Dendritic cell treated with granulocyte-macrophage colony-stimulating factor and Interleukin-4, amounts not matched to agents 40 ng/mL and 50 ng/mL, for 4 days (primary cell): ENCODE measurements around the gene PPP1R14B.

Experiments
- H3K27ac Mint-ChIP-seq: one replicate; pipeline ENCODE4 v1.8.0; 2022; ENCODE audit warnings: mild to moderate bottlenecking, mixed read lengths
- H3K27me3 Mint-ChIP-seq: one replicate; pipeline ENCODE4 v1.8.0; 2022; ENCODE audit warnings: mild to moderate bottlenecking, mixed read lengths
- H3K36me3 Mint-ChIP-seq: one replicate; pipeline ENCODE4 v1.8.0; 2022; ENCODE audit warnings: low read depth, mixed read lengths
- H3K4me1 Mint-ChIP-seq: one replicate; pipeline ENCODE4 v1.8.0; 2022; ENCODE audit warnings: low read depth, mixed read lengths
- H3K4me3 Mint-ChIP-seq: one replicate; pipeline ENCODE4 v1.8.0; 2022; ENCODE audit warnings: mild to moderate bottlenecking, moderate library complexity, mixed read lengths
- H3K9me3 Mint-ChIP-seq: one replicate; pipeline ENCODE4 v1.8.0; 2022; ENCODE audit warnings: mixed read lengths
- intact Hi-C: fragments of 100-400 bp; cut with micrococcal nuclease; formaldehyde crosslinking; loops from one replicate; pipeline ENCODE4 v1.15.0; 2022

PPP1R14B gene

DNA sequence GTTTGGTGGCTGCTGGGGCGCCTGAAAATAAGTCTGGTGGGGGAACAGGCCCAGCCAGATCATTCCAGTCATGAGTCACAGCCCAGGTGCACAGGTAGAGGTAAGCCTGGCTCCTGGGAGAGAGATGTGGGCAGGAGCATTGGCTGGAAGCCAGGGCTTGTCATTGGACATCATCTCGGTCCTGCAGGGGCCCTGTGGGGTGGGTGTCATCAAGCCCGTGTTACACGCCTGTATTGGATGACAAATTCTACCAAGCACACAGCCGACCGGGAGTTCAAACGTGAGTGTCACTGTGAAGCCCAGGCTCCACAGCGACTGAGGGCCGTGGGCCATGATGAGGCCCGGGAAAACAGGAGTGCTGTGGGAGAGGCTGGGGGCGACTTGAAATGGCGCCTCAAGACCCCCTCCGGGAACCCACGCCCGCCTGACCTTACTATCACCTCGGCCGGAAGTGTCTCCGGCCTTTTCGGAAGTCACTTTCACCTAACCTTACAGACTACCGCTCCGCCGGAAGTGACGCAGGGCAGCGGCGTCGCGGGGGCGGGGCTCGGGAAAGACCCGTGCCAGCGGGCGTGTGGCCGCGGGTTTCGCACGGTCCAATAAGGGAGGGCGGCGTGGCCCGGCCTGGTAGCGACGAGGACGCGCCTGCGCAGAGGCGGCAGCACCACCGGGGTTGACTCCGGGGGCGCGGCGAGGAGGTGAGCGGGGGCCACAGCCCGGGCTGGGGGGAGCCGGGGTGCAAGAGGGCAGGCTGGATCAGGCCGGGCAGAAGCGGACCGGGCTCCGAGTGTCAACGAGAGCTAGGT lies 6.1 kb downstream of the PPP1R14B start, which contains the start of gene FKBP2:
TSS of gene FKBP2 (plus strand) at position 661 of the 806 bp plus-strand sequence. CDS start 1,293 bp downstream, outside the sequence.
- intact Hi-C loops, result loop anchor here (1.0 to 2.0 kb wide), 3 partner anchors 14 to 65 kb away; partner anchors contain the start of genes ESRRA, NUDT22 and TRPT1
- peaks cover 85% of the 10 kb centered on the region for H3K36me3 Mint-ChIP-seq
- H3K4me1 Mint-ChIP-seq, result peaks cover 83% of the 10 kb centered on the region
- no peaks in the 10 kb centered on the region for H3K9me3 Mint-ChIP-seq
- no peaks in the 10 kb centered on the region for H3K27me3 Mint-ChIP-seq
- H3K27ac Mint-ChIP-seq, result peak within 1 kb of the TSS; percentile 99
- H3K4me3 Mint-ChIP-seq, result peak within 1 kb of the TSS; percentile 83

- intact Hi-C loops, result loop anchor here (1.0 to 2.0 kb wide), 3 partner anchors 14 to 65 kb away; partner anchors contain the start of genes ESRRA, NUDT22 and TRPT1
- Mint-ChIP-seq H3K4me3 (peak overlapping the region; percentile 83), H3K9me3 (no peaks in the 10 kb centered on the region), H3K4me1 (peaks cover 83% of the 10 kb centered on the region), H3K36me3 (peaks cover 86% of the 10 kb centered on the region), H3K27me3 (no peaks in the 10 kb centered on the region), H3K27ac (peak overlapping the region; percentile 99)
Observed at GRCh38 chr11:64239662-64240434, 6.9 kb downstream of the PPP1R14B start.

DNA sequence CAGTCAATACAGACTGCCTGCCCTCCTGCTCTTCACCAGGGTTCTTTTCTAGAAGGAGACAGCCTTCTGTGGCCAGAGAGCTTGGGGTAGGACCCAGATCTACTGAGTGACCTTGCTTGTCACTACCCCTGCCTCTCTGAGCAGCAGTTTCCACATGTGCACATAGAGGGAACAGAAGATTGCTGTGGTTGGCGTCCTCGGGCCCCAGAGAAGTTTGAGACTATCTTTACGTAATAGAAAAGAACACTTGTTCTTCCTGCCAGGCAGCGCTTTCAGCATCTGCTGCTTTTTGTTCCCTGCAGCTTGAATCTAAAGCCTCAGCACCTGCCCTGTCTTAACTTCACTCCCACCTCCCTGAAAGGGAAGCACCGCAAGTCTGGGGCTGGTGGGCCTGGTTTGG lies 7.7 kb downstream of the PPP1R14B start:
- intact Hi-C loops, result no loop called here
- Mint-ChIP-seq H3K9me3 (no peaks in the 10 kb centered on the region), H3K27ac (peak overlapping the region; percentile 99), H3K27me3 (no peaks in the 10 kb centered on the region), H3K36me3 (peaks cover 78% of the 10 kb centered on the region), H3K4me3 (peak overlapping the region; percentile 20), H3K4me1 (peaks cover 81% of the 10 kb centered on the region)

GRCh38 chr11:64238076-64238475 lies 8.7 kb downstream of the PPP1R14B start:
- Mint-ChIP-seq H3K4me1 (peaks cover 79% of the 10 kb centered on the region), H3K9me3 (no peaks in the 10 kb centered on the region), H3K4me3 (no peak overlapping the region), H3K27ac (peak overlapping the region; percentile 99), H3K27me3 (no peaks in the 10 kb centered on the region), H3K36me3 (peaks cover 69% of the 10 kb centered on the region)
- intact Hi-C loops, result no loop called here

- Mint-ChIP-seq H3K27ac (peak overlapping the region; percentile 99), H3K9me3 (no peaks in the 10 kb centered on the region), H3K4me3 (peak overlapping the region; percentile 17), H3K36me3 (peaks cover 67% of the 10 kb centered on the region), H3K27me3 (no peaks in the 10 kb centered on the region), H3K4me1 (peaks cover 78% of the 10 kb centered on the region)
- intact Hi-C loops, result no loop called here
Observed at GRCh38 chr11:64237484-64237951, 9.2 kb downstream of the PPP1R14B start.

DNA sequence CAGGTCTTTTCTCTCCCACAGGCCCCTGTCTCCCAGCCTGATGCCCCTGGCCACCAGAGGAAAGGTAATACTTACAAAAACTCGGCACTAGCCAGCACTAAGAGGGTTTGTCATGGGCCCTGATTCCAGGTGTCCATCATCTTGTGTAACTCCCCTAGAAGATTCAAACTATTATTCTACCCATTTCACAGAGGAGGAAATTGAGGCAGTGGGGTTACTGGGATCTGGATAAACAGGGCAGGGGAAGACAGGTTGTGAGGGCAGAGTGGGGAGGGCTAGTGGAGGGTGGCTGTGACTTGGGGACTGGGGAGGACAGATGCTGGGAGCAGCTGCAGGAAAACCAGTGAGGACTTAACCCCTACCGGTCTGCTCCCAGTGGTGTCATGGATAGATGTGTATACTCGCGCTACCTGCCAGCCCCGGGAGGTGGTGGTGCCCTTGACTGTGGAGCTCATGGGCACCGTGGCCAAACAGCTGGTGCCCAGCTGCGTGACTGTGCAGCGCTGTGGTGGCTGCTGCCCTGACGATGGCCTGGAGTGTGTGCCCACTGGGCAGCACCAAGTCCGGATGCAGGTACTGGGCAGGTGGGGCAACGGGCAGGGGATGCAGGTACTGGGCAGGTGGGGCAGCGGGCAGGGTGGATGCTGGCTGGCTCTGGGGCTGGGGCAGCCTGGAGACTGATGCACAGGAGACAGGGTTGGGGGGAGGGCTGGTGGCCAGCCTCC lies 11.1 kb downstream of the PPP1R14B start:
- intact Hi-C loops, result no loop called here
- H3K27me3 Mint-ChIP-seq, result no peaks in the 10 kb centered on the region
- peaks cover 66% of the 10 kb centered on the region for H3K36me3 Mint-ChIP-seq
- H3K4me1 Mint-ChIP-seq, result peaks cover 87% of the 10 kb centered on the region
- H3K27ac Mint-ChIP-seq, result peak overlapping the region; percentile 57
- peak overlapping the region; percentile 88 for H3K4me3 Mint-ChIP-seq
- no peaks in the 10 kb centered on the region for H3K9me3 Mint-ChIP-seq

GRCh38 chr11:64234647-64235379 lies 11.9 kb downstream of the PPP1R14B start:
- peaks cover 84% of the 10 kb centered on the region for H3K4me1 Mint-ChIP-seq
- peak overlapping the region; percentile 88 for H3K4me3 Mint-ChIP-seq
- H3K9me3 Mint-ChIP-seq, result no peaks in the 10 kb centered on the region
- peak overlapping the region; percentile 57 for H3K27ac Mint-ChIP-seq
- intact Hi-C loops, result no loop called here
- H3K27me3 Mint-ChIP-seq, result no peaks in the 10 kb centered on the region
- H3K36me3 Mint-ChIP-seq, result peaks cover 71% of the 10 kb centered on the region

- H3K4me3 Mint-ChIP-seq, result peak within 1 kb of the TSS; percentile 88
- H3K36me3 Mint-ChIP-seq, result peaks cover 72% of the 10 kb centered on the region
- H3K27ac Mint-ChIP-seq, result peak within 1 kb of the TSS; percentile 57
- no peaks in the 10 kb centered on the region for H3K27me3 Mint-ChIP-seq
- peaks cover 84% of the 10 kb centered on the region for H3K4me1 Mint-ChIP-seq
- H3K9me3 Mint-ChIP-seq, result no peaks in the 10 kb centered on the region
- intact Hi-C loops, result no loop called here
Observed at GRCh38 chr11:64233913-64234586, 12.7 kb downstream of the PPP1R14B start, which contains the start of gene VEGFB. Gene VEGFB, plus strand, starts transcription at chr11:64234584. Its CDS starts 250 bp downstream, at chr11:64234834.

GRCh38 chr11:64232967-64233315 lies 13.8 kb downstream of the PPP1R14B start:
- H3K4me1 Mint-ChIP-seq, result peaks cover 84% of the 10 kb centered on the region
- no peaks in the 10 kb centered on the region for H3K27me3 Mint-ChIP-seq
- no peaks in the 10 kb centered on the region for H3K9me3 Mint-ChIP-seq
- no peak overlapping the region for H3K27ac Mint-ChIP-seq
- peaks cover 64% of the 10 kb centered on the region for H3K36me3 Mint-ChIP-seq
- intact Hi-C loops, result no loop called here
- no peak overlapping the region for H3K4me3 Mint-ChIP-seq

- Mint-ChIP-seq H3K9me3 (no peaks in the 10 kb centered on the region), H3K4me1 (peaks cover 84% of the 10 kb centered on the region), H3K4me3 (no peak overlapping the region), H3K27ac (peak overlapping the region; percentile 92), H3K36me3 (peaks cover 59% of the 10 kb centered on the region), H3K27me3 (no peaks in the 10 kb centered on the region)
- intact Hi-C loops, result no loop called here
Observed at GRCh38 chr11:64232182-64232966, 14.4 kb downstream of the PPP1R14B start.

- Mint-ChIP-seq H3K27ac (peak overlapping the region; percentile 92), H3K4me1 (peaks cover 84% of the 10 kb centered on the region), H3K36me3 (peaks cover 50% of the 10 kb centered on the region), H3K27me3 (no peaks in the 10 kb centered on the region), H3K9me3 (no peaks in the 10 kb centered on the region), H3K4me3 (peak overlapping the region; percentile 93)
- intact Hi-C loops, result loop anchor here (2.0 kb wide), 1 partner anchor 15 kb away; the partner anchor contains the start of gene PPP1R14B
Observed at GRCh38 chr11:64231546-64231945, 15.2 kb downstream of the PPP1R14B start.

DNA sequence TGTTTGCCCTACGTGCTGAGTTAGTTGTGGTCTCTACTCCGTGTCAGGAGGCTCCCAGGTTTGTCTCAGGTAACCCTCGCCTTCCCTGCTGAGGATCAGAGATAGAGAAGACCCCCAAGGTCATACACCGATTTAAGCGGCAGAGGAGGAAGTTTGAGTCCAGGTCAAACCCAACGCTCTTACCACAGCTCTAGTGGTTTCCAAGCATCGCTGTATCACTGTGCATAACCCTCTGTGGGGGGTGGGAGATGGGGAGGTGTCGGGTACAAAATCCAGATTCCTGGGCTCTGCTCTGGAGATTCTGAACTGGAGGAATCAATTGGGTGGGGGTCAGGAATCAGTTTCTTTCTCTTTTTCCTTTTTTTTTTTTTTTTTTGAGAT lies 15.8 kb downstream of the PPP1R14B start:
- Mint-ChIP-seq H3K4me1 (peaks cover 80% of the 10 kb centered on the region), H3K4me3 (peak overlapping the region; percentile 93), H3K9me3 (no peaks in the 10 kb centered on the region), H3K27me3 (no peaks in the 10 kb centered on the region), H3K27ac (peak overlapping the region; percentile 92), H3K36me3 (peaks cover 45% of the 10 kb centered on the region)
- intact Hi-C loops, result loop anchor here (2.0 kb wide), 1 partner anchor 16 kb away; the partner anchor contains the start of gene PPP1R14B
